Endodermal cell (in vitro differentiated cells): Measurements from ENCODE around the gene HOMER2. TPM values are rescaled to one million over a fixed set of nuclear protein-coding genes. Genes with fewer than 3 reads are reported as not detected.
A peak's percentile ranks its signal among the peaks of the same experiment; 100 is the strongest.
"Not testable (repeated sequence)": the region's sequence is repeated elsewhere in the genome, so short reads cannot be mapped to it uniquely, and the experiment has no call there.

ENCODE experiments used
- DNase-seq: peaks from one replicate; pipeline ENCODE4 v3.0.0-alpha.2; 2017
- H3K27ac ChIP-seq: 2 replicates; pipeline ENCODE4 v1.5.1; 2013; ENCODE audit warnings: mild to moderate bottlenecking, low read depth, low read length, moderate library complexity
- H3K27me3 ChIP-seq: 2 replicates; pipeline ENCODE4 v1.6.1; 2013; ENCODE audit warnings: mild to moderate bottlenecking, low read length, moderate library complexity; ENCODE audit not compliant: insufficient read depth, control insufficient read depth, poor library complexity, severe bottlenecking
- H3K36me3 ChIP-seq: 2 replicates; pipeline ENCODE4 v1.7.0; 2013; ENCODE audit warnings: mild to moderate bottlenecking, low read length, moderate library complexity; ENCODE audit not compliant: control insufficient read depth, insufficient read depth
- H3K4me1 ChIP-seq: one replicate; pipeline ENCODE4 v1.7.0; 2013; ENCODE audit warnings: low read length; ENCODE audit not compliant: control insufficient read depth, insufficient read depth
- H3K4me3 ChIP-seq: 2 replicates; pipeline ENCODE4 v1.5.1; 2013; ENCODE audit warnings: mild to moderate bottlenecking, low read length, moderate library complexity
- H3K9ac ChIP-seq: 2 replicates; pipeline ENCODE4 v1.6.1; 2013; ENCODE audit warnings: mild to moderate bottlenecking, low read length, moderate library complexity; ENCODE audit not compliant: poor library complexity, severe bottlenecking; ENCODE audit errors: extremely low read depth
- H3K9me3 ChIP-seq: 2 replicates; pipeline ENCODE4 v1.6.1; 2013; ENCODE audit warnings: mild to moderate bottlenecking, low read length, moderate library complexity; ENCODE audit not compliant: control insufficient read depth
- H3K27ac Mint-ChIP-seq: 2 replicates; pipeline ENCODE4 v1.8.0; 2020; ENCODE audit warnings: mixed read lengths
- H3K27me3 Mint-ChIP-seq: 2 replicates; pipeline ENCODE4 v1.8.0; 2021; ENCODE audit warnings: mild to moderate bottlenecking, mixed read lengths; ENCODE audit not compliant: insufficient read depth
- H3K36me3 Mint-ChIP-seq: 2 replicates; pipeline ENCODE4 v1.8.0; 2020; ENCODE audit warnings: low read depth, mixed read lengths
- H3K4me1 Mint-ChIP-seq: 2 replicates; pipeline ENCODE4 v1.8.0; 2020; ENCODE audit warnings: mixed read lengths
- H3K4me3 Mint-ChIP-seq: 2 replicates; pipeline ENCODE4 v1.8.0; 2020; ENCODE audit warnings: mild to moderate bottlenecking, moderate library complexity, mixed read lengths
- H3K9me3 Mint-ChIP-seq: 2 replicates; pipeline ENCODE4 v1.8.0; 2020; ENCODE audit warnings: mild to moderate bottlenecking, mixed read lengths
- WGBS, 2 experiments: methylation state at CpG; one replicate each; pipeline versions ENCODE4 v1.1.5 to v1.1.7; 2013; ENCODE audit warnings: missing lambda C conversion rate in 2 of 2, mixed read lengths in 1 of 2; ENCODE audit not compliant: insufficient coverage in 1 of 2, insufficient read length in 1 of 2; 5-methylcytosine and 5-hydroxymethylcytosine counted together
- long read RNA-seq, 4 experiments: library from polyadenylated mRNA in 2 of 4; library from RNA in 1 of 4; library from capped mRNA in 1 of 4; stranded (forward) in 3 of 4; unstranded in 1 of 4; transcript quantifications; one replicate each; pipeline ENCODE4 v2.0.0, GENCODE V29; 2020 to 2021; ENCODE audit warnings: inconsistent platforms in 1 of 4
- polyA plus RNA-seq, 2 experiments: library from polyadenylated mRNA; stranded (reverse); fragments of 50-300 nt; gene quantifications; one replicate each; pipeline ENCODE4 v1.2.3, GENCODE V29; 2013
- total RNA-seq, 2 donors: library from RNA; stranded (reverse); fragmentation: NEBNext Ultra II Directional in 1 of 2; extraction: Animal tissue kit (Norgen Biotek cat#: 25700) in 1 of 2; gene quantifications; 2 replicates in 1 of 2; 3 replicates in 1 of 2; pipeline ENCODE4 v1.2.1, GENCODE V29; 2021
- TF ChIP-seq, protein P1 (sequence below): fragments of 200-600 bp; sonication (generic); conservative IDR thresholded peaks from 2 replicates; pipeline ENCODE4 v1.5.0; 2021; ENCODE audit warnings: antibody characterized with exemption, mild to moderate bottlenecking

Gene HOMER2
- 10 to 100 TPM; 31.8 to 32.7 TPM for total RNA-seq
- 14.5 TPM for polyA plus RNA-seq (2013, experiment 1 of 2)
- polyA plus RNA-seq (2013, experiment 2 of 2): 13.2 TPM
- long read RNA-seq, experiment 1, partial matches to known transcripts: 5 of 9 reads
- long read RNA-seq, experiment 1, other reads (novel, unspliced or antisense): 2 of 9 reads
- long read RNA-seq, experiment 2, transcript HOMER2-202 (9 exons, 1,950 nt): major isoform, 42 of 61 reads
- long read RNA-seq, experiment 2, transcript HOMER2-201 (9 exons, 1,990 nt): minor isoform, 5 of 61 reads
- long read RNA-seq, experiment 2, partial matches to known transcripts: 3 of 61 reads
- long read RNA-seq, experiment 2, other reads (novel, unspliced or antisense): 11 of 61 reads
- long read RNA-seq, experiment 3, partial matches to known transcripts: 0 of 11 reads
- long read RNA-seq, experiment 3, other reads (novel, unspliced or antisense): 9 of 11 reads
- long read RNA-seq, experiment 4, transcript HOMER2-205 (3 exons, 948 nt): major isoform, 31 of 43 reads
- long read RNA-seq, experiment 4, partial matches to known transcripts: 5 of 43 reads
- long read RNA-seq, experiment 4, other reads (novel, unspliced or antisense): 7 of 43 reads

GRCh38 chr15:82952158-82953081 is at the start of gene HOMER2:
Gene HOMER2, minus strand, starts transcription at chr15:82952720. Its CDS starts 185 bp downstream, at chr15:82952535.
- Mint-ChIP-seq H3K27ac (no peak within 1 kb of the TSS), H3K9me3 (no peaks in the 10 kb centered on the region), H3K4me3 (peak within 1 kb of the TSS; percentile 61), H3K27me3 (peaks cover 8% of the 10 kb centered on the region), H3K36me3 (no peaks in the 10 kb centered on the region), H3K4me1 (peaks cover 7% of the 10 kb centered on the region)
- TF ChIP-seq, protein P1, sequence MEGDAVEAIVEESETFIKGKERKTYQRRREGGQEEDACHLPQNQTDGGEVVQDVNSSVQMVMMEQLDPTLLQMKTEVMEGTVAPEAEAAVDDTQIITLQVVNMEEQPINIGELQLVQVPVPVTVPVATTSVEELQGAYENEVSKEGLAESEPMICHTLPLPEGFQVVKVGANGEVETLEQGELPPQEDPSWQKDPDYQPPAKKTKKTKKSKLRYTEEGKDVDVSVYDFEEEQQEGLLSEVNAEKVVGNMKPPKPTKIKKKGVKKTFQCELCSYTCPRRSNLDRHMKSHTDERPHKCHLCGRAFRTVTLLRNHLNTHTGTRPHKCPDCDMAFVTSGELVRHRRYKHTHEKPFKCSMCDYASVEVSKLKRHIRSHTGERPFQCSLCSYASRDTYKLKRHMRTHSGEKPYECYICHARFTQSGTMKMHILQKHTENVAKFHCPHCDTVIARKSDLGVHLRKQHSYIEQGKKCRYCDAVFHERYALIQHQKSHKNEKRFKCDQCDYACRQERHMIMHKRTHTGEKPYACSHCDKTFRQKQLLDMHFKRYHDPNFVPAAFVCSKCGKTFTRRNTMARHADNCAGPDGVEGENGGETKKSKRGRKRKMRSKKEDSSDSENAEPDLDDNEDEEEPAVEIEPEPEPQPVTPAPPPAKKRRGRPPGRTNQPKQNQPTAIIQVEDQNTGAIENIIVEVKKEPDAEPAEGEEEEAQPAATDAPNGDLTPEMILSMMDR: no peak
- peak within 1 kb of the TSS; percentile 30 for H3K9ac ChIP-seq
- no peaks in the 10 kb centered on the region for H3K9me3 ChIP-seq
- no peak within 1 kb of the TSS for H3K27ac ChIP-seq
- no peaks in the 10 kb centered on the region for H3K36me3 ChIP-seq
- H3K4me3 ChIP-seq: peak within 1 kb of the TSS; percentile 90
- no peaks in the 10 kb centered on the region for H3K4me1 ChIP-seq
- WGBS, 2 experiments: 1 to 4% methylated on average over 32 to 119 of the region's 119 CpGs
- peaks cover 14% of the 10 kb centered on the region for H3K27me3 ChIP-seq
- peak; percentile 81 for DNase-seq

GRCh38 chr15:83000672-83001031 is 48.1 kb upstream of the HOMER2 start:
- not testable (repeated sequence) for H3K4me3 ChIP-seq

GRCh38 chr15:82999905-83000671 is 47.6 kb upstream of the HOMER2 start:
- no peak overlapping the region for H3K4me3 Mint-ChIP-seq
- TF ChIP-seq, protein P1: peak; percentile 79
- Histone ChIP-seq H3K4me1 (peaks cover 3% of the 10 kb centered on the region), H3K27me3 (no peaks in the 10 kb centered on the region), H3K9me3 (peaks cover 5% of the 10 kb centered on the region), H3K4me3 (no peak overlapping the region), H3K9ac (no peak overlapping the region), H3K27ac (no peak overlapping the region), H3K36me3 (peaks cover 9% of the 10 kb centered on the region)
- H3K4me1 Mint-ChIP-seq: peaks cover 15% of the 10 kb centered on the region
- H3K36me3 Mint-ChIP-seq: peaks cover 12% of the 10 kb centered on the region
- peak; percentile 62 for DNase-seq
- peaks cover 19% of the 10 kb centered on the region for H3K9me3 Mint-ChIP-seq
- peaks cover 2% of the 10 kb centered on the region for H3K27me3 Mint-ChIP-seq
- no peak overlapping the region for H3K27ac Mint-ChIP-seq
- WGBS, 2 experiments: 47 to 59% methylated on average over 6 of the region's 6 CpGs

More at GRCh38 chr15:83000672-83001031, 48.1 kb upstream of the HOMER2 start:
- H3K36me3 Mint-ChIP-seq: peaks cover 13% of the 10 kb centered on the region
- H3K36me3 ChIP-seq: peaks cover 12% of the 10 kb centered on the region
- H3K27ac ChIP-seq, H3K4me1 ChIP-seq, H3K9ac ChIP-seq, H3K27ac Mint-ChIP-seq, H3K27me3 Mint-ChIP-seq, H3K4me3 Mint-ChIP-seq, H3K27me3 ChIP-seq, DNase-seq, H3K9me3 ChIP-seq: not testable (repeated sequence)
- peaks cover 12% of the 10 kb centered on the region for H3K4me1 Mint-ChIP-seq
- WGBS, 2 experiments: 90 to 92% methylated on average over 3 of the region's 3 CpGs
- H3K9me3 Mint-ChIP-seq: peaks cover 18% of the 10 kb centered on the region
